NB4 (cell line): ENCODE results near the gene NUB1.

Source experiments
- DNase-seq: peaks from one replicate; pipeline ENCODE4 v3.0.0; 2010; ENCODE audit warnings: low read depth
- H3K4me3 ChIP-seq: one replicate; pipeline ENCODE4 v1.5.1; 2011; ENCODE audit warnings: mild to moderate bottlenecking, low read depth, low read length, moderate library complexity
- MAX ChIP-seq: IDR thresholded peaks from 2 replicates; pipeline ENCODE4 v1.6.1; 2011; ENCODE audit warnings: low read depth, low read length
- MYC ChIP-seq: IDR thresholded peaks from 2 replicates; pipeline ENCODE4 v1.6.1; 2011; ENCODE audit warnings: low read depth, low read length
- POLR2A ChIP-seq: IDR thresholded peaks from 2 replicates; pipeline ENCODE4 v1.6.1; 2011; ENCODE audit warnings: mild to moderate bottlenecking; ENCODE audit not compliant: insufficient read length; ENCODE audit errors: extremely low read depth
- TF ChIP-seq, protein P1 (sequence below): IDR thresholded peaks from one replicate; pipeline ENCODE4 v1.5.1; 2012; ENCODE audit warnings: low read depth, low read length

The NUB1 gene

GRCh38 chr7:151317936-151318335 lies 23.7 kb upstream of the NUB1 start:
- TF ChIP-seq MYC (no peak), POLR2A (no peak), MAX (no peak)
- TF ChIP-seq, protein P1, sequence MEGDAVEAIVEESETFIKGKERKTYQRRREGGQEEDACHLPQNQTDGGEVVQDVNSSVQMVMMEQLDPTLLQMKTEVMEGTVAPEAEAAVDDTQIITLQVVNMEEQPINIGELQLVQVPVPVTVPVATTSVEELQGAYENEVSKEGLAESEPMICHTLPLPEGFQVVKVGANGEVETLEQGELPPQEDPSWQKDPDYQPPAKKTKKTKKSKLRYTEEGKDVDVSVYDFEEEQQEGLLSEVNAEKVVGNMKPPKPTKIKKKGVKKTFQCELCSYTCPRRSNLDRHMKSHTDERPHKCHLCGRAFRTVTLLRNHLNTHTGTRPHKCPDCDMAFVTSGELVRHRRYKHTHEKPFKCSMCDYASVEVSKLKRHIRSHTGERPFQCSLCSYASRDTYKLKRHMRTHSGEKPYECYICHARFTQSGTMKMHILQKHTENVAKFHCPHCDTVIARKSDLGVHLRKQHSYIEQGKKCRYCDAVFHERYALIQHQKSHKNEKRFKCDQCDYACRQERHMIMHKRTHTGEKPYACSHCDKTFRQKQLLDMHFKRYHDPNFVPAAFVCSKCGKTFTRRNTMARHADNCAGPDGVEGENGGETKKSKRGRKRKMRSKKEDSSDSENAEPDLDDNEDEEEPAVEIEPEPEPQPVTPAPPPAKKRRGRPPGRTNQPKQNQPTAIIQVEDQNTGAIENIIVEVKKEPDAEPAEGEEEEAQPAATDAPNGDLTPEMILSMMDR, result no peak

GRCh38 chr7:151319189-151319588 lies 22.4 kb upstream of the NUB1 start:
- TF ChIP-seq, protein P1, result no peak
- TF ChIP-seq MAX (no peak), POLR2A (no peak), MYC (no peak)
- no peak overlapping the region for H3K4me3 ChIP-seq
- DNase-seq, result no peak

More at GRCh38 chr7:151317936-151318335, 23.7 kb upstream of the NUB1 start:
- no peak overlapping the region for H3K4me3 ChIP-seq
- no peak for DNase-seq

DNA sequence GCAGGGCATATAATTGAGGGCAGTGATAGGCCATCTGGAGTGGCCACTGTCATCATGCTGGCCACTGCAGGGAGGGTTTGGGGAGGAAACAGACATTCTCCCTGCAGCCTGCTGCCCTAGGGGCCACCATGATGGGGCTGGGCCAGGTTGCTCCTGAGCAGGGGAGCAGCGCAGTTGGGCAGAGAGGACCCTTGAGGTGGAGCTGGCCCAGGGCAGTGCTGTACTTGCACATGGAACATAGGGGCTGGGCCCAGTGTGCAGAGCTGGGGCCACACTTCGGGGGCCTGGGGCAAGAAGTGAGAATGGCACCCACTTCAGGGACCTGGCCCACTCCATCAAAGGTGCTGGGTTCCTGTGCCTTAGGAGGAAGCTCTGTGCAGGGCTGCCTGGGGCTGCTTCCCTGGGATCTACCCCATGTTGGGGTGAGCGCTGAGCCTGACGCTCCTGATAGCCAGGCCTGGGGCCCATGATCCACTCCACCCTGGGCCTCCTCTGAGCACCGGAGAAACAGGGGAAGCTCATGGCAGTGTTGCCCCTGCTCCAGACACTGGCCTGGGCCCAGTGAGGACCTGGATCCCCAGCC lies 21.3 kb upstream of the NUB1 start:
- no peak for TF ChIP-seq MAX
- TF ChIP-seq, protein P1, result no peak
- TF ChIP-seq POLR2A, result no peak
- TF ChIP-seq MYC, result no peak
- no peak overlapping the region for H3K4me3 ChIP-seq
- no peak for DNase-seq

DNA sequence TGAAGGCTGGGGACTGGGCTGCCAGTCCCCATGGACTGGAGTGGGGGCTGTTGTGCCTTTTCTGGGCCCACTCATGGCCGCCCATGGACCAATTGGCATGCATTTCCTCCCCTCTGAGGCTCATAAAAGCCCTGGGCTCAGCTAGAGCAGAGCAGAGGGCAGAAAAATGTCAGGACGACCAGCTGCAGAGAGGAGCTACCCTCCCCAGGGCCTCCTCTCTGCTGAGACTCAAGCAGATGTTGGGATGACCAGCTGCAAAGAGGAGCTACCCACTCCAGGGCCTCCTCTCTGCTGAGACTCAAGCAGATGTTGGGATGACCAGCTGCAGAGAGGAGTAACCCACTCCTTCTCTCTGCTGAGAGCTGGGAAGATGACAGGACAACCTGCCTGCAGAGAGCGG lies 20.3 kb upstream of the NUB1 start:
- TF ChIP-seq MYC (no peak), POLR2A (no peak), MAX (no peak)
- TF ChIP-seq, protein P1, result no peak
- DNase-seq, result no peak
- no peak overlapping the region for H3K4me3 ChIP-seq

GRCh38 chr7:151322906-151323305 lies 18.7 kb upstream of the NUB1 start:
- TF ChIP-seq POLR2A (no peak), MYC (no peak), MAX (no peak)
- TF ChIP-seq, protein P1, result no peak
- no peak overlapping the region for H3K4me3 ChIP-seq
- DNase-seq, result no peak

DNA sequence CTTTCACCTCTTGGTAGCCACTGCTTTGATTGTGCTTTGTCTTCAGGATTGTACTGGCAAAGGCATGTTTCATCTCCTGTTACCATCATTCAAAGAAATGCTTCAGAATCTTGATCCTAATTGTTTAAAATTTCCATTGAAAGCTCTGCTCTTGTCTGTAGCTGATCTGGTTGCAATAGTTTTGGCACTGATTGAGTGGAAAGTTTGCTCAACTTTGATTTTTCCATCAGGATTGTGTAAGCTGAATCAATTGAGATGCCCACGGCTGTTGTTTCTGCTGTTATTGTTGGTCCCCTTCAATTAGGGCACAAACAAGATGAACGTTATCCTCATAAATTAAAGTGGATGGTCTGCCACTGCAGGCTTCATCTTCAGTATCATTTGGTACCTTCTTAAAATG lies 14.6 kb upstream of the NUB1 start:
- TF ChIP-seq, protein P1, result no peak
- TF ChIP-seq MYC, result no peak
- no peak for TF ChIP-seq POLR2A
- TF ChIP-seq MAX, result no peak
- no peak overlapping the region for H3K4me3 ChIP-seq
- DNase-seq, result no peak
